HepG2 (cell line): ENCODE data around the gene GADD45B. TPM values are rescaled to one million over a fixed set of nuclear protein-coding genes. Genes with fewer than 3 reads are reported as not detected.

ENCODE experiments used
- BORCS8-MEF2B ChIP-seq: sonication (generic); formaldehyde crosslinking; IDR thresholded peaks from 2 replicates; pipeline ENCODE4 v1.8.0; 2022; ENCODE audit warnings: mild to moderate bottlenecking, missing genetic modification reagents
- DNMT1 ChIP-seq: sonication (generic); formaldehyde crosslinking; IDR thresholded peaks from 2 replicates; pipeline ENCODE4 v1.5.1; 2020; ENCODE audit warnings: mild to moderate bottlenecking, missing genetic modification reagents
- HOXA7 ChIP-seq: sonication (generic); formaldehyde crosslinking; IDR thresholded peaks from 2 replicates; pipeline ENCODE4 v1.8.1; 2022; ENCODE audit warnings: mild to moderate bottlenecking, missing genetic modification reagents, moderate library complexity
- MNT ChIP-seq: fragments of 450-650 bp; IDR thresholded peaks from 2 replicates; pipeline ENCODE4 v1.6.1; 2016
- SKIL ChIP-seq: sonication (generic); formaldehyde crosslinking; IDR thresholded peaks from 2 replicates; pipeline ENCODE4 v1.8.0; 2022; ENCODE audit warnings: missing genetic modification reagents, mild to moderate bottlenecking, moderate library complexity, borderline replicate concordance
- TEAD3 ChIP-seq: optimal IDR thresholded peaks from 2 replicates; pipeline ENCODE3; 2016; ENCODE audit warnings: borderline replicate concordance
- TOPORS ChIP-seq: sonication (generic); formaldehyde crosslinking; IDR thresholded peaks from 2 replicates; pipeline ENCODE4 v1.8.0; 2023; ENCODE audit warnings: mild to moderate bottlenecking, missing genetic modification reagents
- XRCC5 ChIP-seq: fragments of 200-400 bp; formaldehyde crosslinking; optimal IDR thresholded peaks from 2 replicates; pipeline ENCODE3; 2017; ENCODE audit warnings: mild to moderate bottlenecking, low read length
- ZBTB39 ChIP-seq: sonication (generic); formaldehyde crosslinking; IDR thresholded peaks from 2 replicates; pipeline ENCODE4 v1.5.0; 2020; ENCODE audit warnings: missing genetic modification reagents
- ZBTB7A ChIP-seq: sonication (generic); formaldehyde crosslinking; IDR thresholded peaks from 2 replicates; pipeline ENCODE4 v1.8.0; 2022; ENCODE audit warnings: mild to moderate bottlenecking, missing genetic modification reagents
- ZMAT5 ChIP-seq: sonication (generic); formaldehyde crosslinking; IDR thresholded peaks from 2 replicates; pipeline ENCODE4 v1.5.0; 2020; ENCODE audit warnings: mild to moderate bottlenecking, low read depth, missing genetic modification reagents, borderline replicate concordance
- ZNF580 ChIP-seq: IDR thresholded peaks from 2 replicates; pipeline ENCODE4 v1.6.1; 2016; ENCODE audit warnings: low read depth, borderline replicate concordance
- ZNF589 ChIP-seq: sonication (generic); formaldehyde crosslinking; conservative IDR thresholded peaks from 2 replicates; pipeline ENCODE4 v1.8.0; 2022; ENCODE audit warnings: mild to moderate bottlenecking, moderate library complexity, missing genetic modification reagents
- polyA plus RNA-seq, 8 experiments: library from polyadenylated mRNA; depleted of rRNA in 3 of 8; stranded (reverse) in 7 of 8; unstranded in 1 of 8; fragments of >200 nt; fragmentation: Illumina TruSeq in 4 of 8; extraction: Trizol in 4 of 8; gene quantifications; 2 replicates each; pipeline versions ENCODE4 v1.2.1 to v1.2.3, GENCODE V29; 2011 to 2016; ENCODE audit warnings: low read depth in 4 of 8, missing spikeins in 1 of 8, mixed read lengths in 1 of 8; ENCODE audit not compliant: insufficient read depth in 1 of 8
- total RNA-seq, 5 experiments: library from RNA; depleted of rRNA; stranded (reverse); fragments of >200 nt; fragmentation: Illumina TruSeq; extraction: Trizol; gene quantifications; 2 replicates each; pipeline ENCODE4 v1.2.3, GENCODE V29; 2016; ENCODE audit warnings: low read depth in 1 of 5
- TF ChIP-seq, protein P1 (sequence below): sonication (generic); formaldehyde crosslinking; IDR thresholded peaks from 2 replicates; pipeline ENCODE4 v1.4.0; 2020; ENCODE audit warnings: mild to moderate bottlenecking, missing genetic modification reagents
- TF ChIP-seq, protein P2 (sequence below): sonication (generic); formaldehyde crosslinking; IDR thresholded peaks from 2 replicates; pipeline ENCODE4 v1.4.0; 2020; ENCODE audit warnings: mild to moderate bottlenecking, missing genetic modification reagents

The GADD45B gene
- total and polyA plus RNA-seq, 2 of the 13 experiments (the other 11 are each of a cell fraction or from before 2014, with no cell fraction given), result 4.6 to 34.1 TPM

DNA sequence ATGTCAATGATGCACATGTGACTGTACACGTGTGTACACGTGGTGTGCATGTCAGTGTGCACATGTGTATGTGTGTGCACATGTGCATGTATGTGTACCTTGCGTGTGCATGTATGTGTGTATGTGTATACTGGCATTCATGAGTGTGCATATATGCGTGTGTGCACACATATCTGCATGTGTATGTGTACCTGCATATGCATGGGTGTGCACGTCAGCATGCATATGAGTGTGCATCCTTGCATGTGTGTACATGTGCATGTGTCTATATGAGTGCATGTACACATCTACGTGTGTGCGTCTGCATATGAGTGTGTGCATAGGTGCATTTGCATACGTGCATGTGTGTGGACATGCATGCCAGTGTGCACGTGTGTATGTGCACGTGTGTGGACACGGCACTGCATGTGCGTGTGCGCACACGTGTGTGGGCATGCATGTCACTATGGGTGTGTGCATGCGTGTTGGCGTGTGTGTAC is 48.5 kb downstream of the GADD45B start (continued):
- TF ChIP-seq SKIL (CRISPR knock-in tag), result peak; percentile 69
- TF ChIP-seq BORCS8-MEF2B (CRISPR knock-in tag), result 0 out of 2 replicates have a peak, but pooled peaks have one; percentile 6
- TF ChIP-seq ZMAT5 (CRISPR knock-in tag), result no peak
- TF ChIP-seq, protein P1, sequence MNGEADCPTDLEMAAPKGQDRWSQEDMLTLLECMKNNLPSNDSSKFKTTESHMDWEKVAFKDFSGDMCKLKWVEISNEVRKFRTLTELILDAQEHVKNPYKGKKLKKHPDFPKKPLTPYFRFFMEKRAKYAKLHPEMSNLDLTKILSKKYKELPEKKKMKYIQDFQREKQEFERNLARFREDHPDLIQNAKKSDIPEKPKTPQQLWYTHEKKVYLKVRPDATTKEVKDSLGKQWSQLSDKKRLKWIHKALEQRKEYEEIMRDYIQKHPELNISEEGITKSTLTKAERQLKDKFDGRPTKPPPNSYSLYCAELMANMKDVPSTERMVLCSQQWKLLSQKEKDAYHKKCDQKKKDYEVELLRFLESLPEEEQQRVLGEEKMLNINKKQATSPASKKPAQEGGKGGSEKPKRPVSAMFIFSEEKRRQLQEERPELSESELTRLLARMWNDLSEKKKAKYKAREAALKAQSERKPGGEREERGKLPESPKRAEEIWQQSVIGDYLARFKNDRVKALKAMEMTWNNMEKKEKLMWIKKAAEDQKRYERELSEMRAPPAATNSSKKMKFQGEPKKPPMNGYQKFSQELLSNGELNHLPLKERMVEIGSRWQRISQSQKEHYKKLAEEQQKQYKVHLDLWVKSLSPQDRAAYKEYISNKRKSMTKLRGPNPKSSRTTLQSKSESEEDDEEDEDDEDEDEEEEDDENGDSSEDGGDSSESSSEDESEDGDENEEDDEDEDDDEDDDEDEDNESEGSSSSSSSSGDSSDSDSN (CRISPR knock-in tag), result no peak
- TF ChIP-seq TEAD3 (CRISPR knock-in tag), result peak; percentile 8
- peak; percentile 80 for TF ChIP-seq ZBTB7A
- TF ChIP-seq, protein P2, sequence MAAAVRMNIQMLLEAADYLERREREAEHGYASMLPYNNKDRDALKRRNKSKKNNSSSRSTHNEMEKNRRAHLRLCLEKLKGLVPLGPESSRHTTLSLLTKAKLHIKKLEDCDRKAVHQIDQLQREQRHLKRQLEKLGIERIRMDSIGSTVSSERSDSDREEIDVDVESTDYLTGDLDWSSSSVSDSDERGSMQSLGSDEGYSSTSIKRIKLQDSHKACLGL (CRISPR knock-in tag), result 0 out of 2 replicates have a peak, but pooled peaks have one; percentile 10
- TF ChIP-seq HOXA7 (CRISPR knock-in tag), result 0 out of 2 replicates have a peak, but pooled peaks have one; percentile 59
- no peak for TF ChIP-seq ZBTB39 (CRISPR knock-in tag)
- TF ChIP-seq ZNF580, result peak; percentile 8; the same call in 1 of the 2 replicates
- peak; percentile 99 for TF ChIP-seq MNT
- TF ChIP-seq XRCC5, result no peak
- 0 out of 2 replicates have a peak, but pooled peaks have one; percentile 42 for TF ChIP-seq DNMT1 (CRISPR knock-in tag)
- peak; percentile 70; the same call in 1 of the 2 replicates for TF ChIP-seq ZNF589 (CRISPR knock-in tag)
- TF ChIP-seq TOPORS (CRISPR knock-in tag), result no peak
